GM12892 (cell line): ENCODE data around the gene RAB44.

Experiments used
- DNase-seq: peaks from one replicate; pipeline ENCODE4 v3.0.0; 2011; ENCODE audit not compliant: insufficient read length
- FAIRE-seq: peaks from 2 replicates; lab custom pipeline; 2011; peaks lifted over from hg19 to GRCh38; lab: Jason Lieb, UNC
- POLR2A ChIP-seq: IDR thresholded peaks from 2 replicates; pipeline ENCODE4 v1.6.1; 2011; ENCODE audit warnings: low read depth, low read length, control low read depth
- POLR2AphosphoS5 ChIP-seq: IDR thresholded peaks from 2 replicates; pipeline ENCODE4 v1.6.1; 2011; ENCODE audit warnings: low read depth, low read length, control low read depth
- TAF1 ChIP-seq: IDR thresholded peaks from 2 replicates; pipeline ENCODE4 v1.6.1; 2011; ENCODE audit warnings: low read depth, mild to moderate bottlenecking, control low read depth, low read length, borderline replicate concordance

RAB44 gene

DNA sequence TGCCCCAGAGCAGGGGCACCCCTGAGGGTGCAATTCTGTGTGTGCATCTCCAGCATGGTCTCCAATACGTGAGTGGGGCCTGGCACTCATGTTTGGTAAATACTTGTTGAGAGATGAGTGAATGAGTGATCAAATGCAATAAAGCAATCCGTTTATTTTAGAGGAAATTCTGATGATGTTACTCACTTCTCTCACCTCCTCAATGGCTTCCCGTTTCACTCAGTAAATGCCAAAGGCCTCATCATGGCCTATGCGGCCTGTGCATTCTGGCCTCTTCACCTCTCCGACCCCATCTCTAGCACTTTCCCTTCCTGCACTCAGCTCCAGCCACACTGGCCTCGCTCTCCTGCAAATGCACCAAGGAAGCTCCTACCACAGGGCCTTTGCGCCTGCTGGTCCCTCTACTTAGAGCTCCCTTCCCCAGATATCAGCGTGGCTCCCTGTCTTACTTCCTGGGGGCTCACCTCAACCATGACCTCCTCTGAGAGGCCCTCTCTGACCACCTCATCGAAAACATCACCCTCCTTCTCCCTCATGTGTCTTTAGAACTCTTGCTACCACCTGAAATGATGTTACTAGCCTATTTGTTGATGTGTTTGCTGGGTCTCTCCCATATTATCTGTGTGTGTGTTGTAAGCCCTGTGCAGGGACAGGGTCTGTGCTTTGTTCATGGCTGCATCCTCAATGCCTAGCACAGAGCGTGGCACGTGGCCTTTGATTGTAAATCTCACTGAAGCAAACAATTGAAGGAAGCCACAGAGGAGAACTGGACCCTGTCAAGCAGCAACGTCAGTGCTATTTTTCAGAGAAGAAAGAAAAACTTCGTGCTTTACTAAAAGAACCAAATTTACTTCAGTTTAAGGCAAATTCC lies 42.6 kb downstream of the RAB44 start:
- no peak for TF ChIP-seq POLR2AphosphoS5
- TF ChIP-seq TAF1: no peak
- no peak for TF ChIP-seq POLR2A
- FAIRE-seq: no peak
- DNase-seq: no peak

DNA sequence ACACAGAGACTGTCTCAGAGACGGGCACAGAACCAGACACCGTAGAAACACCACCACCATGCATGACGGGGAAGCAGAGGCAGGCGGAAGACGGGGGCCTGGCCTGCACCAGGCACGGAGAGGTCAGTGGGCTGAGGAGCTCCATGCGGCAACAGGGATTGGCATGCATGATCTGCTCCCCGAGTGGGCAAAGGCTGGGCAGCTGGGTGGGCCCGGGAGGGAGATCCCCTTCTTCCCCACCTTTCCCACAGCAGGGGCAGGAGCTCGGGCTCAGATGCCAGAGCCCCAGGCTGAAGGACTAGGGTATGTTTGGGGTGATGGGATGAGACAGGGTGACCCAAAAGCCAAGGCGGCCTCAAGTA lies 43.2 kb downstream of the RAB44 start:
- no peak for DNase-seq
- no peak for TF ChIP-seq POLR2AphosphoS5
- no peak for TF ChIP-seq TAF1
- no peak for TF ChIP-seq POLR2A
- FAIRE-seq: no peak

DNA sequence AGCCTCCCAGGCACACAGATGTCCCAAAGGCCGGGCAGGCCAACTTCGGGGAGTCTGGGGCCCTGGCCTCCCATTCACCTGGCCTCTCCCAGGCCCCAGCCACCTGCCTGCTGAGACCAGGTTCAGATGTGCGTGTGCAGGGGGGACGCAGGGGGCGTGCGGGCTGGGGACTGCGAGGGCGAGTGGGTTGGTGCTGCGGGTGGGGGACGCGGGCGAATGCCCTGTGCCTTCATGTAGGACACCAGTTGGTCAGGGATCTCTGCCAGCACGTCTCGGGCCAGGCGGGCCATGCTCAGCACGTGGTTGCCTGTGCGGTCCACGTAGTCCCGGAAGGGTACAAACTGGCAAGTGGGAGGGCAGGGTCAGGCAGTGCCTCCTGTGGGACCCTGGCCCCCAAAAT lies 44.5 kb downstream of the RAB44 start:
- no peak for FAIRE-seq
- DNase-seq: no peak
- TF ChIP-seq POLR2AphosphoS5 (no peak), TAF1 (no peak), POLR2A (no peak)

DNA sequence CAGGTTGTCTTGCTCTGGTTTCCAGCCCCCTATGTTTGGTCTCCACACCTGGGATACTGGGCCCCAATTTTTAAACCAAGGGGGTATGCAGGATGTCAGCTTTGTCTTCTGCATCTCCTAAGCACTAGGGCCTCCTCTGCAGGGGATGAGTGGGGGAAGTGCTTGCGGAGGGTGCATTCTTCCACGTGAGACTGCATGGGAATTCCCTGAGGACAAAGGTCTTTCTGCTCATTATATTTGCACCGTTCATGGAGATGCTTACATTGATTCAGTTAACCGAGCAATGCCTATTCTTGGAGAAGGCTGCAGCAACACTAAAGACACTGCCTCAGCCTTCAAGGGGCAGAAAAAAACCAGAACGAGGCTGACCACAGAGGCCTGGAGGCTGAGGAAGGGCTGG lies 45.4 kb downstream of the RAB44 start:
- no peak for TF ChIP-seq POLR2AphosphoS5
- TF ChIP-seq POLR2A: no peak
- no peak for TF ChIP-seq TAF1
- FAIRE-seq (no peak), DNase-seq (no peak)

DNA sequence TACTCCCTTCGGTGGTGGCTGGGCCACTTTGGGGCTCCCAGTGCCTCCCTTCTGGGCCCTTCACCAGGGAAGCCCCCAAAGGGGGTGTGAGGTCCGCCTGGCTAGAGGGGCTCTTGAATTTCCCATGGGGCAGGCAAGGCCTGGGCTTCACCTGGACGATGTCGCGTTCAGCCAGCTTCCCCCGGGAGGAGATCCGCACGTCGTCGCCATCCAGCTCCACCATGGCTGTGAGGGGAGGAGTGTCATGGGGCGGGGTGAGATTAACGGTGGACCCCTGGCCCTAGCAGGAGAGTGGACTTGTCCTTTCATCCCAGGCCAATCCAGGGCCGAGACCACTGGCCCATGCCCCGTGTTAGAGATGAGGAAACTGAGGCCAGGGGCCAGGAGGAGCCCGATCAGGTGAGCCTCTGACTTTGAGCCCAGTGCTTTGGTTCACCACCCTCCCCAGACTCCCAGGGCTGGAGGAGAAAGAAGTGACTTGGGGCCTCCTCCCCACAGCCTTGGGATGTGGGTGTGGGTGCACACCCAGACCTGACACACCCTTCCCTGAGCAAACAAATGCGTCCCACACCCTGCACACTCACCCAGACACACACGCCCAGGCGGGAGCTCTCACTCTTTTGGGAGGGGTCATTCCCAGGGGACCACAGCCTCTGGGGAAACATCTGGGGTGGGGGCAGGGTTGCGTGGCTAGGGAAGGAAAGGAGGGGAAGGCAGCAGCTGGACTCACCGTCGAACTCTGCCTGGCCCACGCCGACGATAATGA lies 46.1 kb downstream of the RAB44 start:
- DNase-seq: no peak
- TF ChIP-seq TAF1: no peak
- no peak for FAIRE-seq

DNA sequence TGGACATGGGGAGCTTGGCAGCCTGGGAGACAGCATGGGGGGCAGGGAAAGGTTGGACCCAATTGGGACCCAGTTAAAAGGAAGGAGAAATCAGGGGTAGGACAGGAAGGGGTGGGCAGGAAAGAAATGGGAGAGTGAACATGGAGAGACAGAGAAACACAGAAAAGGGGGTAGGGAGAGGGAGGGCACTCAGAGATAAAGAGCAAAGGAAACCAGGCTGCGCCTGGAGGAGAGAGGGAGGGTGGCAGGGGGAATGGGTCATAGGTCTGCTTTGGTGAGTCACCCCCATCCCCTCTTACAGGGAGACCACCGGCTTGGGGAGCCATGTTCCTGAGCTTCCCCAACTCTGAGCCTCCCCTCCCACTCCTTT lies 46.7 kb downstream of the RAB44 start:
- no peak for DNase-seq
- TF ChIP-seq POLR2A: no peak
- TF ChIP-seq TAF1: no peak
- TF ChIP-seq POLR2AphosphoS5: no peak
- no peak for FAIRE-seq

DNA sequence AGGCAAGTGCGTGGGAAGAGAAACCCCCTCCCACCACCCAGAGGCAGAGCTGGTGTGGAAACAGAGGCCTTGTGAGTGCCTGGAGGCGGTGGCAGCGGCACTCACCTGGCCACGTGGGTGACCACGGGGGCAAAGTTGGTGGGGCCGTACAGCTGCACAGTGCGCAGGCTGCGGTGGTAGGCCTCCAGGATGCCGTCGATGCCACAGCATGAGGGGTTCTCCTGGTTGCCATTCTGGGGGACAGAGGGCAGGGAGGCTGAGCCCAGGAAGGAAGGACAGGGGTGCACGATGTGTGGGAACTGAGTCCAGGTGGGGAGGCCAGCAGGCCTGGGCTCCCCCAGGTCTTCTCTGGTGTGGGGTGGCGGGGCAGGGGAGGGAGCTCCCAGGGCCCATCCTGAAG lies 47.7 kb downstream of the RAB44 start:
- DNase-seq (no peak), FAIRE-seq (no peak)
- TF ChIP-seq POLR2AphosphoS5 (no peak), POLR2A (no peak), TAF1 (no peak)

DNA sequence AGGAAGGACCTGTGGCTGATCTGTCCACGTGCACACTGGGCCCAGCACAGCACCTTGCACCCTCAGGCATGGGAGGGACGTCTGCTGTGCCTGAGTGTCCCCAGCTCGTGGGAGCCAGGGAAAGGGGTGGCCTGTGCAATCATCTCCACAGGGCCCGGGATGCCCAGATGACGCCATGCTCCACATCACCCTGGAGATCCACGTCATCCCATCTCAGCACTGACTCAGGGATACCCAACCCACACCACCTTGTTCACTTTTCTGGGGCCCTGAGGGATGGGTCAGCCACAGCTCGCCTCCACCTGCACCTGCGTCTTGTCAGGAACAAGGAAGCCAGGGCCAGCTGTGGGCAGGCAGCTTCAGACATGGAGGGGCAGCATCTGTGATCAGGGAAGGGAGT lies 48.2 kb downstream of the RAB44 start:
- DNase-seq (no peak), FAIRE-seq (no peak)
- TF ChIP-seq POLR2A (no peak), POLR2AphosphoS5 (no peak), TAF1 (no peak)

DNA sequence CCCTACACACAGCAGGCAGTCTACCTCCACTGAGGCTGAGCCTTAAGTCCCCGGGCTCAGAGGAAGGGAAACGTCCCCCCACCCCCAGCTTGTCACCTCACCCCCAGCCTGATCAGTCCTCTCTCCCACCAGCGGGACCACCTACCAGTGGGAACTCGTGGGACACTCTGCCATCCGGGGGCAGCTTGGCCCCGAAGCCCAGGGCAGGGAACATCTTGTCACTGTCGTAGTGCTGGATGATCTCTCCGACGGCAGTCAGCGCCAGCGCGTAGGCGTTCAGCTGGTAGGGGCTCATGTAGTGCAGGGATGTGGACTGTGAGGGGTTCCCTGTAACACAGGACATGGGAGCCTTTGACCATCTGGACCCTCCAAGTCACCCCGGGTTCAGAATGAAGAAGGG lies 48.6 kb downstream of the RAB44 start:
- no peak for DNase-seq
- TF ChIP-seq POLR2AphosphoS5 (no peak), TAF1 (no peak)
- FAIRE-seq: no peak

DNA sequence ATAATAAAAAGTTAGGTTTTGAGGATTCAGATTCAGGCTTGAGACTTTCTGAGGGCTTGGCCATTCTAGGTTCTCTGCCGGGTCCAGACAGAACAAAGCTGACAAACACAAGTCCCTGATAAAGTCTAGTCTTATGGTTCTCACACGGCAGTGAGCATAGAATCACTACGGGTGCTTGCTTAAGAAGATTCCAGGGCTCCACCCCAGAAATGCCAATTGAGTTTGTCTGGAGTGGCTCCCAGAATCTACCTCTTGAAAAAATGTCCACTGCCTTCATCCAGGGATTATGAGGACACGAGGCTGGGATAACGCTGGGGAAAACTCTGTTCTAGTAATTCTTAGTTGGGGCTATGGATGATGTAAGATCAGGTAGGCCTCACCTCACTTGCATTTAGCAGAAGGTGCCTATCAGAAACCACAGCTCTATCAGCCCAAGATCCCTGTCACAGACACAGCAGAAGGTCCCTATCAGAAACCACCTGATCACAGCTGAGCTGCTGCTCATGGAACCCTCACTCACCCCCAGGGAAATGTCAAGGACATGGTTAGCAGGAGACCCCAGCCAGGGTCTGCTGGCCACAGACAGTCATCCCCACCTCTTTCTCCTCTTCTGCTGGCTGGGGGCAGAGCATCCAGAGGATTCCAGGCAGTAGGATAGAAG lies 52.3 kb downstream of the RAB44 start:
- TF ChIP-seq POLR2A: no peak
- TF ChIP-seq TAF1: no peak
- TF ChIP-seq POLR2AphosphoS5: no peak
- DNase-seq (no peak), FAIRE-seq (no peak)

DNA sequence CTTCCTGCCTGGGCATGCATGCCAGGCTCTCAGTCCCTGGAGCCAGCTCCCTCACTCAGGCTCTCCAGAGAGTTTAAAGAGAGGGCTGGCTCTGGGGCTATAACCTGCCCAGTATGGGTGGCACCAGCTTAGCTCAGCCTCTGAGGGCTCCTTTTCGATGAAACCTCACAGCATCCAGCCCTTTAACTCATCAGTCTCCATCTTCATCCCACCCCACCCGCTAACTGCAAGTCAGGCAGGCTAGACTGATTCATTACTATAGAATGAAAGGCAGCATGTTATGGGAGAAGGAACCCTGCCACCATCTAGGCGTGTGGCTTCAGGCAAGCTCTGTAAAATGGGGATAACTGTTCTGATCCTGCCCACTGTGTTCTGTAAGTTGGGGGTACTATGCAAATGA lies 53.5 kb downstream of the RAB44 start:
- DNase-seq (no peak), FAIRE-seq (no peak)
- TF ChIP-seq POLR2A: no peak
- TF ChIP-seq POLR2AphosphoS5: no peak
- TF ChIP-seq TAF1: no peak

DNA sequence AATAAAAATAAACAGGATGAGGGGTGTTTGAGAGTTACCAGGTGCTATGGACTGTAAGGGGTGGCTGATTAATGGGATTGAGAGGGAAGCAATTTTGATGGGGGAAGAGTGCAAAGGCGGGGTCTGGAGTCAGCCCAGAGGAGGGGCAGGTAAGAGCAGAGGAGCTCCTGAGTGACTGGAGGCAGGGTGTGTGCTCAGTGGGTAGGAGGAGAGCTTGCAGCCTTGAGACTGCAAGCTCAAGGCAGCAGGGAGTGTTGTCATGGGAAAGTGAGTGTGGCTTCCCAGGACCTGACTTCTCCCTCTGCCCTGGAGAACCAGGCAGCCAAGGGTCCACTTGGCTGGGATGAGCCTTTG lies 54.2 kb downstream of the RAB44 start:
- TF ChIP-seq POLR2A (no peak), TAF1 (no peak), POLR2AphosphoS5 (no peak)
- FAIRE-seq (no peak), DNase-seq (no peak)

DNA sequence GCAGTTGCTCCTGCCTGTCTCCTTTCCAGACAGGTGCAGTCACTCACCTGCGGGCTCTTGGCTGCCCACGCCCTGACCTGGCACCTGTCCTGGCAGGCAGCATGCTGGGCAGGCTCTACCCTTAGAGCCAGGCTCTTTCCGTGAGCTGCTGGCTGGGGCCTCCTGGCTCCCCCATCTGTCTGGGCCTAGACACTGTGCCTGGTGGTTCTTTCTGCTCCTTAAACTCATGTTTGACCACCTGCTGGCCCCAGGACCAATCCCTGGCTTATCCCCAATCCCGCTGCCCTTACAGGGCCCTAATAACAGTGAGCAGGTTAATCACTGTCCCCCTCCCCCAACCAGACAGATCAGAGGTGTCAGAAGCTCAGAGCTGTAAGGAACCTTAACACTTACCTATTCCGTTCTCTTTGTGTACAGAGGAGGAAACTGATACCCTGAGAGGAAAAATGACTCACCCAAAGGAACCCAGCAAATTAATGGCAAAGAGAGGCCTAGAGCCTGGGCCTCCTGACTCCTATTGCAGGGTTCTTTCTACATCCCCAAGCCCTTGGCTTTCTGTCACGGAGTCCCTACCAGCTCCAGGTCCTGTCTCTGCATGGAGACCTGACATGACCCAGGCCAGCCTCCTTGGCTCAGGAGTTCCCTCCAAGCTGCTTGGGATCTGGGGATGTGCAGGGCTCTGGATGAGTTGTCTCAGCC lies 54.7 kb downstream of the RAB44 start:
- FAIRE-seq (no peak), DNase-seq (no peak)
- no peak for TF ChIP-seq TAF1
- TF ChIP-seq POLR2AphosphoS5: no peak
- no peak for TF ChIP-seq POLR2A
